ENCODE results near the gene REXO4. TPM values are rescaled to one million over a fixed set of nuclear protein-coding genes. Genes with fewer than 3 reads are reported as not detected.

Gene REXO4
- 10 to 100 TPM; 27.8 to 35.3 (median 32.1) TPM for polyA plus RNA-seq (ENCODE audit: insufficient read length in 10 of 10)
- long read RNA-seq, donor 1, transcript REXO4-202 (8 exons, 2,360 nt): major isoform, 11 of 11 reads
- long read RNA-seq, donor 1, partial matches to known transcripts: 0 of 11 reads
- long read RNA-seq, donor 1, other reads (novel, unspliced or antisense): 0 of 11 reads
- long read RNA-seq, donor 2, transcript REXO4-202 (8 exons, 2,360 nt): major isoform, 10 of 15 reads
- long read RNA-seq, donor 2, partial matches to known transcripts: 5 of 15 reads
- long read RNA-seq, donor 2, other reads (novel, unspliced or antisense): 0 of 15 reads
- long read RNA-seq, donor 3: 0 reads
- long read RNA-seq, donor 4, transcript REXO4-202 (8 exons, 2,360 nt): major isoform, 5 of 10 reads
- long read RNA-seq, donor 4, partial matches to known transcripts: 5 of 10 reads
- long read RNA-seq, donor 4, other reads (novel, unspliced or antisense): 0 of 10 reads
- long read RNA-seq, donor 5, transcript REXO4-202 (8 exons, 2,360 nt): major isoform, 12 of 26 reads
- long read RNA-seq, donor 5, partial matches to known transcripts: 14 of 26 reads
- long read RNA-seq, donor 5, other reads (novel, unspliced or antisense): 0 of 26 reads
- long read RNA-seq, donor 6, transcript REXO4-202 (8 exons, 2,360 nt): major isoform, 5 of 5 reads
- long read RNA-seq, donor 6, partial matches to known transcripts: 0 of 5 reads
- long read RNA-seq, donor 6, other reads (novel, unspliced or antisense): 0 of 5 reads
- long read RNA-seq, donor 7, transcript REXO4-202 (8 exons, 2,360 nt): major isoform, 5 of 5 reads
- long read RNA-seq, donor 7, partial matches to known transcripts: 0 of 5 reads
- long read RNA-seq, donor 7, other reads (novel, unspliced or antisense): 0 of 5 reads
- long read RNA-seq, donor 8, partial matches to known transcripts: 0 of 2 reads
- long read RNA-seq, donor 8, other reads (novel, unspliced or antisense): 0 of 2 reads
- long read RNA-seq, donor 9: 0 reads

DNA sequence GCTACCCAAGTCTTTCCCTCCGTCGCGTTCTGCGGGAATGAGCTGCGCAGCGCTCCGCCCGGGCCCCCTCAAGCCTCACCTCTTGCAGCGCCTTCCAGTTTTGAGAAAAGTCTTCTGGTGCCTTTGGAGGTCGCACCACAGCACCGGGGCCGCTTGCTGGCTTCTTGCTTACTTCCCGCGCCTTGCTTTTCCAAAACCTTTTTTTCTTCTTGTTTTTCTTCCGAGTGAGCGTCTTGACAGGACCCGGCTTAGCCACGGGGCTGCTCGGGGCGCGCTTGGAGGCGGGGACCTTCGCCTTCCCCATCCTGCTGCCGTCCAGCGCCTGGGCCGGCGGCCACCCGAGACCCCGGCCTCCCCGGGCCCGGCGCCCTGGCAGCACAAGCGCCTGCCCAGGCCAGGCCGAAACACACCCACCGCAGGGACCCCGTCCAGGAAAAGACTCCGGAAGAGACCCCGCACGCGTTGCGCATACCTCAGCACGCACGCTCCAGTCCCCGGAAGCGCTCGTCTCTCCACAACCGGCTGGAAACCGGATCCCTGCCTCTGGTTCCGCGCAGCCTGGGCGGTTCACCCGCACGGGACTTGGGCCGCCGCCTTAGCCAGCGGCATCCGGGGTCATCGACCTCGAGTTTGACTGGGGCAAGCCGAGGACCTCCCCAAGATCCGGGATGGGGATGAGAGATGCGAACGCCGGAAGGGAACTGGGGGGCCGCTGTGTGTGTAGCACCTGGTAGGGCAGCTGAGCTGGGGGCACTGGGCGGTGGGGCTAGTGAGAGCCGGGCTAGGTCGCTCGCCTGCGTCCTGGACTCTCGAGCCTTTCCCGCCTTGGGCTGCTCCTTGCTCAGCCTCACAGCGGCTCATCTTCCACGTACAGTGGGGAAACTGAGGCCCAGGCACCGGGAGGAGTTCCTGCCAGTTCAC is at the start of gene REXO4:
Gene REXO4 (minus strand): TSS at position 470 of the 921 bp plus-strand sequence. CDS start 166 bp downstream, at position 304.
- peak; percentile 81 to 97 (median 89) for DNase-seq

- DNase-seq: no peak
Observed at GRCh38 chr9:133467101-133467500, 49.3 kb upstream of the REXO4 start.

GRCh38 chr9:133465984-133466383 is 48.2 kb upstream of the REXO4 start:
- no peak for DNase-seq

DNA sequence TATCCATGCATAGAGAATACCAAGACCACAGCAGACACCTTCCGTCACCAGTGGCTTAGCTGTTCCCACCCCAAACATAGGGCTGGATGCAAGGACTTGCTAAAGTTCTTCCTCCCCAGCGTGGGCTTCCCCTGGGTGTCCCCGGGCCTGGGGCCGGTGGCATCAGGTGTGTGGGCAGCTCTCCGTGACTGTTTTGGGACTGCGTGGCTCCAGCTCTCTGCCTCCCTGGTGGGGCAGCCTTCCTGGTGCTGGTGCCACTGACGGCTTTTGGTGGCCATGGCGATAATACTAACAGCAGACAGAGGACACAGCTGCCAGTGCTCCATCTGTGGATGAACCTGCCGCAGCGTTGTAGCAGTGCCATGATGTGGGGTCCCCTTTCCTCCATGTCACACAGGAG is 46.8 kb upstream of the REXO4 start:
- DNase-seq: no peak

- no peak for DNase-seq
Observed at GRCh38 chr9:133463864-133464615, 46.2 kb upstream of the REXO4 start.

DNA sequence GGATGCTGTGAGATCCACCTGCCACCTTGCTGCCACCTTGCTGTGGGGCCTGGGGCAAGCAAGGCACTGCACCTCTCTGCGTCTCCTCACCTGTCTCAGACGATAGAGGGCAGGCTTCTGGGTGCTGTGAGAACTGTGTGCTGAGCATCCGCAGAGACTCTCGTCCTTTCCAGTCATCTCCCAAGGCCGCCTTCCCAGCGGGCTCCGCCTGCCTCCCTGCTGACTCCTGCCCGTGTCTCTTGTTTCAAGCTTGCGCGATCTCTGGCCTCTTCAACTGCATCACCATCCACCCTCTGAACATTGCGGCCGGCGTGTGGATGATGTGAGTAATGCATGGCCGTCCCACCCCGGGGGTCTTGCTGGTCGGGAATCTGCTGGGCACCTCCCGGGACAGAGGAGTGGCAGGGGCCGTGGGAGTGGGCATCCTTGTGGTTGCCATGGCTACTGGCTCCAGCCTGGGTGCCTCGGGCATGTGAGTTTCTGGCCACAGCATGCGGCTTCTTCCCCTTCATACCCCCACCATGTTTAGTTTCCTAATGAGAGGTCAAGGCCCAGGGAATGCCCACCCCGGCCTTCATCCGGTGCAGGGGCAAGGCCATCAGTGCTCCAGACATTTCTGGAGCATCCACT is 45.5 kb upstream of the REXO4 start:
- DNase-seq: no peak

GRCh38 chr9:133461975-133462374 is 44.2 kb upstream of the REXO4 start:
- DNase-seq: no peak

GRCh38 chr9:133460405-133461175 is 42.8 kb upstream of the REXO4 start:
- DNase-seq: peak; percentile 19 to 63 (median 30)

GRCh38 chr9:133459476-133460404 is 41.9 kb upstream of the REXO4 start, which contains the start of gene CACFD1:
CACFD1 (plus strand) TSS chr9:133459978; CDS start chr9:133460067, 89 bp downstream.
- DNase-seq: peak; percentile 91 to 98 (median 93)

- DNase-seq: no peak
Observed at GRCh38 chr9:133458643-133459312, 41.0 kb upstream of the REXO4 start.

DNA sequence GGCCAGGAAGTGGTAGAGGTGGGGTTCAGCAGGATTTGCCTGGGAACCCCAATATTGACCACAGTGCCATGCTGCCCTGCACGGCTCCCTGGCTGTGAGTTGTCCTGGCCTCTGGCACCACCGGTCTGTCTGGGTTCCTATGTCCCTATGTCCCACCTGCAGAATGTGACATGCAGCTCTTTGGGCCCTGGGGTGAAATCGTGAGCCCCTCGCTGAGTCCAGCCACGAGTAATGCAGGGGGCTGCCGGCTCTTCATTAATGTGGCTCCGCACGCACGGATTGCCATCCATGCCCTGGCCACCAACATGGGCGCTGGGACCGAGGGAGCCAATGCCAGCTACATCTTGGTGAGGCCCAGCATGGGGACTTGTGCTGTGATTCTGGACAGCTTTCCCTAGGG is 39.9 kb upstream of the REXO4 start:
- no peak for DNase-seq

GRCh38 chr9:133457233-133457632 is 39.4 kb upstream of the REXO4 start:
- DNase-seq: no peak

DNA sequence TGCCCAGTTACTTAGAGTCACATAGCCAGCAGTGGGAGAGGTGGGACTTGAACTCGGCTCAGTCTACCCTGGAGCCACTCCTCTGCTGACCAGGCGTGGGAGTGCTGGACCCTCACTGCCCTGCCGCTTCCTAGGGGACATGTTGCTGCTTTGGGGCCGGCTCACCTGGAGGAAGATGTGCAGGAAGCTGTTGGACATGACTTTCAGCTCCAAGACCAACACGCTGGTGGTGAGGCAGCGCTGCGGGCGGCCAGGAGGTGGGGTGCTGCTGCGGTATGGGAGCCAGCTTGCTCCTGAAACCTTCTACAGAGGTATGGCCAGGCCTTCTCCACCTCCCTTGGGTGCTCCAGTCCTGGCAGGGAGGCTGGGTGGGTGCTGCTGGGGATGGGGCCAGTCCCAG is 38.6 kb upstream of the REXO4 start:
- DNase-seq: no peak

- DNase-seq: no peak
Observed at GRCh38 chr9:133455936-133456335, 38.1 kb upstream of the REXO4 start.

DNA sequence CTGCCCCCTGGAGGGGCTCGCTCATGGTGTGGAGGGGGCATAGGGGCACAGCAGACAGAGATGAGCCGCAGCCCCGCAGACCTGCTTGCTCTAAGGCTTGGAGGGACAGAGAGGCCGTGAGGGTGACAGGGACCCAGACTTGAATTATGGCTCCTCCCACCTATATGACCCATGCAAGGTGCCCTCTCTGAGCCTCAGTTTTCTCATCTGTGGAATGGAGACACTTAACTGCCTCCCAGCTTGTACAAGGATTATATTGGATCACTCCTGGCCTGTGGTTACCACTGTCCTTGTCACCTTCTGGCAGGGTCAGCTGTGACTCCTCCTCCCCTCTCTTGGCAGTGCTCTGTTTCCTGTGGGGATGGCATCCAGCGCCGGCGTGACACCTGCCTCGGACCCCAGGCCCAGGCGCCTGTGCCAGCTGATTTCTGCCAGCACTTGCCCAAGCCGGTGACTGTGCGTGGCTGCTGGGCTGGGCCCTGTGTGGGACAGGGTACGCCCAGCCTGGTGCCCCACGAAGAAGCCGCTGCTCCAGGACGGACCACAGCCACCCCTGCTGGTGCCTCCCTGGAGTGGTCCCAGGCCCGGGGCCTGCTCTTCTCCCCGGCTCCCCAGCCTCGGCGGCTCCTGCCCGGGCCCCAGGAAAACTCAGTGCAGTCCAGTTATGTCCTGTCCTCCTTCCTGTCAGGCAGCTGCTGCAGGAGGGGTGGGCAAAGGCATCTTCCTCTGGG is 37.3 kb upstream of the REXO4 start:
- no peak for DNase-seq

DNA sequence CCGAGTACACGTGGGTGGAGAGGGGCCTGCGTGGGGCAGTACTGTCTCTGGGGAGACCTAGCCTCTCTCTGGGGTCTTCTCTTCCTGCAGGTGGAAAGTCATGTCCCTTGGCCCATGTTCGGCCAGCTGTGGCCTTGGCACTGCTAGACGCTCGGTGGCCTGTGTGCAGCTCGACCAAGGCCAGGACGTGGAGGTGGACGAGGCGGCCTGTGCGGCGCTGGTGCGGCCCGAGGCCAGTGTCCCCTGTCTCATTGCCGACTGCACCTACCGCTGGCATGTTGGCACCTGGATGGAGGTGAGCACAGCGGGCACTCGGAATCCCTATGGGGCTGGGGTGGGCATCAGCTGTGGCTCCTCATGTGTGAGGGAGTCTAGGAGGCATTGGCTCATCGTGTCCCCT is 36.5 kb upstream of the REXO4 start:
- DNase-seq: no peak

- DNase-seq: no peak
Observed at GRCh38 chr9:133453651-133454050, 35.8 kb upstream of the REXO4 start.

Data from muscle of back (tissue), 13 donors.